Activated naive CD8-positive, alpha-beta T cell treated with anti-CD3 and anti-CD28 coated beads, Interleukin-2, amount 50 U/mL, for 24 hours (primary cell): ENCODE measurements around the gene HIVEP2.

Source experiments
- ATAC-seq: fragments of 150-1000 bp; cut with Tn5 transposase; one replicate; pipeline ENCODE4 v1.10.0; 2021
- DNase-seq: peaks from one replicate; pipeline ENCODE4 v3.0.0; 2021
- H3K27ac Mint-ChIP-seq: one replicate; pipeline ENCODE4 v1.8.0; 2021; ENCODE audit warnings: mild to moderate bottlenecking, mixed read lengths
- H3K27me3 Mint-ChIP-seq: one replicate; pipeline ENCODE4 v1.8.0; 2021; ENCODE audit warnings: mixed read lengths
- H3K36me3 Mint-ChIP-seq: one replicate; pipeline ENCODE4 v1.8.0; 2021; ENCODE audit warnings: low read depth, mixed read lengths
- H3K4me1 Mint-ChIP-seq: one replicate; pipeline ENCODE4 v1.8.0; 2021; ENCODE audit warnings: mixed read lengths
- H3K4me3 Mint-ChIP-seq: one replicate; pipeline ENCODE4 v1.8.0; 2021; ENCODE audit warnings: mild to moderate bottlenecking, moderate library complexity, mixed read lengths
- H3K9me3 Mint-ChIP-seq: one replicate; pipeline ENCODE4 v1.8.0; 2021; ENCODE audit warnings: mixed read lengths

HIVEP2 gene

GRCh38 chr6:142764311-142764710 is 180.7 kb downstream of the HIVEP2 start:
- peaks cover 71% of the 10 kb centered on the region for H3K36me3 Mint-ChIP-seq
- peaks cover 46% of the 10 kb centered on the region for H3K4me1 Mint-ChIP-seq
- no peak overlapping the region for H3K4me3 Mint-ChIP-seq
- peak overlapping the region; percentile 13 for H3K27ac Mint-ChIP-seq
- ATAC-seq (no peak), DNase-seq (no peak)
- no peaks in the 10 kb centered on the region for H3K9me3 Mint-ChIP-seq
- H3K27me3 Mint-ChIP-seq: no peaks in the 10 kb centered on the region

DNA sequence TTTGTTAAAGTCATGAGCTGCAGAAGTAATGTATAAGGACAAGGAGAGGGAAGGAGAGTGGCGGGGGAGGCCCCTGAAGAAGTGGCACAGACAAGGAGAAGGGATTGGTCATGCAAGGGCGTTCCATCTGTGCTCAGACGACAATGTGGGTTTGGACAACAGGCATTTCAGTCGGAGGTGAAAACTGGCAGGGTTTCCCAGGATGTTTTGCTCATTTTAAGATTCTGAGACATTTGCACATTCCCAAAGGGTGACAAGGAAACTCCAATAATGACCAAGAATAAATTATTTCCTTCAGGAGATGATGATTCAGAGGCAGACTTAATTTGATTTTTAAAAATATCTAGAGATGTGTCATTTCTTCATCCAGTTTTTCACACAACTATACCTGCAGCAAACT is 181.8 kb downstream of the HIVEP2 start:
- no peaks in the 10 kb centered on the region for H3K9me3 Mint-ChIP-seq
- H3K4me3 Mint-ChIP-seq: no peak overlapping the region
- DNase-seq (no peak), ATAC-seq (no peak)
- peaks cover 70% of the 10 kb centered on the region for H3K36me3 Mint-ChIP-seq
- no peaks in the 10 kb centered on the region for H3K27me3 Mint-ChIP-seq
- peak overlapping the region; percentile 36 for H3K27ac Mint-ChIP-seq
- H3K4me1 Mint-ChIP-seq: peaks cover 39% of the 10 kb centered on the region

GRCh38 chr6:142761756-142762155 is 183.2 kb downstream of the HIVEP2 start:
- ATAC-seq: no peak
- H3K27me3 Mint-ChIP-seq: no peaks in the 10 kb centered on the region
- peaks cover 68% of the 10 kb centered on the region for H3K36me3 Mint-ChIP-seq
- no peak for DNase-seq
- H3K4me3 Mint-ChIP-seq: no peak overlapping the region
- no peaks in the 10 kb centered on the region for H3K9me3 Mint-ChIP-seq
- peaks cover 34% of the 10 kb centered on the region for H3K4me1 Mint-ChIP-seq
- peak overlapping the region; percentile 55 for H3K27ac Mint-ChIP-seq

DNA sequence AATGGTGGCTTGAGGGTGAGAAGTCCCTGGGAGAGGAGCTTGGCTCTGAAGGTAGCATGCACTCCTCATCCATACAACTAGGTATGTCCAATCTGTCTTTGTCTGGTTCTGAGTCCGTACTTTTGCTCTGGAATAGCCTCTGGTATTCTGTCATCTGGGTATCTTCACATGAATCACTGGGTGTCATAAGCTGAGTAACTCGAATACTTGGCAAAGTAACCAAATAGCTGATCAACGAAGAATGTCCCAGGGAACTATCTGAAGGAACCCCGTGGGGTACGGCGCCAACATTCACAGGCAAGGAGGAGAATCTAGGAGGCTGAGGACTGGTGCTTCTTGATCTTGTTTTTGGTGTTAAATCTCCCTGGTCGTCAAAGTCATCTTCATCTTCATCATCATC is 184.8 kb downstream of the HIVEP2 start:
- ATAC-seq: no peak
- peaks cover 77% of the 10 kb centered on the region for H3K36me3 Mint-ChIP-seq
- no peak overlapping the region for H3K4me3 Mint-ChIP-seq
- H3K27me3 Mint-ChIP-seq: no peaks in the 10 kb centered on the region
- peaks cover 45% of the 10 kb centered on the region for H3K4me1 Mint-ChIP-seq
- no peak overlapping the region for H3K27ac Mint-ChIP-seq
- H3K9me3 Mint-ChIP-seq: no peaks in the 10 kb centered on the region
- no peak for DNase-seq

DNA sequence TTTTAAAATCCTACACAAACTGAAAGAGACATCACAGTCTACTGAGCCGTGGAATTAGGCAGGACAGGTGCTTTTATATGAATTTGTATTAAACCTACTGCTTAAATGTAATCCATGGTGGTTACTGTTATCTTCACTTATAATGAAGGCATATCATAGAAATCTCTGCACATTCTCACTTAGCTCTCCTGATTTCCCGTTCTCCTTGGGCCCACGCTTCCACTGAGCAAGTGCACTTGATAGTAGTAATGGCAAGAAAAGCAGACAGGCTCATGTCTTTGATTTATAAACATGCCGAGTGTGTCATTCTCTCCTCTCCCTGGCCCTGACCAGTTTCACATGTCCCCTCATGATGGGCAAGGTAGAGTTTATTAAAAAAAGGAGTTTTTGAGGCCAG is 186.3 kb downstream of the HIVEP2 start:
- H3K36me3 Mint-ChIP-seq: peaks cover 72% of the 10 kb centered on the region
- ATAC-seq (no peak), DNase-seq (no peak)
- H3K27me3 Mint-ChIP-seq: no peaks in the 10 kb centered on the region
- no peaks in the 10 kb centered on the region for H3K9me3 Mint-ChIP-seq
- no peak overlapping the region for H3K4me3 Mint-ChIP-seq
- H3K27ac Mint-ChIP-seq: no peak overlapping the region
- peaks cover 36% of the 10 kb centered on the region for H3K4me1 Mint-ChIP-seq

DNA sequence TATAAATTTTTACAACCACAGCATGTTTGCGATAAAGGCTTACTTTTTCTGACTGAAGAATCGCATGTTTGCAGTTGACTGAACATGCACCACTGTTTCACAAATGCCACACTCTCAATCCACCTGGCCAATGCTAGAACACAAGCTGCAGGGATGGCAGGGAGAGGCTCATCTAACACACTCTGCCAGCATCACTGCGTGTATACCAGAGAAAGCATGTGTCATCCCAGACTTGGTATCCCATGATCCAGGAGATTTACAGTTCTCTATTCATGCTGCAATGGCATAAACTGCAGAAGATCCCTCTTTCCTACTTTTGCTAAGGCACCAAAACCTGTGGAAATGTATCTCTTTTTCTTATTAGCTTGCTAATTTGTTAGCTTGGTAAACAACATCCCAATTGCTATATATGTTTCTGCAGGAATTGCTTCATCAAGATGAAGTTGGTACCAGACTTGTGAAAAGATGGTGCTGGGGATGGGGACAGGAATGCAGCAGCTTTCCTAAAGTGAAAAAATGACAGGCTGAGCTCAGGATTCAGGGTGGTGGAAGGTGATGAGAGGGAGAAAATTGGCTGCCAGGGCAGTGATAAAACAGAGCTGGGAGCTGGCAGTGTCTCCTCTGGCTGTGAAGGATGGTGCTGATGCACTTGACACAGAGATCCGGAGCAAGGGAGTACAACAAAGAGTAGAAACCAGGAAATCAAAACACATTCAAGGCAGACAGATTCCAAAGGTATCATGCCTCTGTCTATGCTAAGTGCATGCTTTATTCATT is 186.9 kb downstream of the HIVEP2 start:
- Mint-ChIP-seq H3K4me3 (no peak overlapping the region), H3K9me3 (no peaks in the 10 kb centered on the region), H3K4me1 (peaks cover 31% of the 10 kb centered on the region), H3K27ac (peak overlapping the region; percentile 74), H3K36me3 (peaks cover 72% of the 10 kb centered on the region), H3K27me3 (no peaks in the 10 kb centered on the region)
- ATAC-seq: no peak
- no peak for DNase-seq

- ATAC-seq (peak; percentile 72), DNase-seq (no peak)
- no peaks in the 10 kb centered on the region for H3K27me3 Mint-ChIP-seq
- peaks cover 64% of the 10 kb centered on the region for H3K36me3 Mint-ChIP-seq
- H3K4me3 Mint-ChIP-seq: no peak overlapping the region
- no peaks in the 10 kb centered on the region for H3K9me3 Mint-ChIP-seq
- H3K27ac Mint-ChIP-seq: peak overlapping the region; percentile 70
- peaks cover 21% of the 10 kb centered on the region for H3K4me1 Mint-ChIP-seq
Measured at GRCh38 chr6:142756215-142756630, 188.8 kb downstream of the HIVEP2 start.

DNA sequence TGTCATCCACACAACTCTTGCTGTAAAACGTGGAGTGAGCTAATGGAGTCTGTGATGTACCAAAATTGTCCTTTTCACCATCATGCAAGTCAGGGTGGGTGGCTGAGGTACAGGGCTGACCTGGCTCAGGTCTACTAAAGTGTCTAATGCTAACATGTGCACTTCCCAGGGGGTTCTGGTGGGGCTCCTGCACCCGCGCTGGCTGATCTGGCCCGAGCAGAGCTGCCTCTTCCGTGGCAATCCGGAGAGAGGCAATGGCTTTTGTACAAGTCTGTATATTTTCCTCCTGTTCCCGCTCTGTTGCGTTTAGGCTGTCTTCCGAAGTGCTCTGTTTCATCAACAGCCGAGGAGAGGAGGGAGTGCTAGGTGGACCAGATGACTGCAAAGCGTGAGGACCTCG is 191.8 kb downstream of the HIVEP2 start:
- Mint-ChIP-seq H3K4me3 (no peak overlapping the region), H3K4me1 (peaks cover 25% of the 10 kb centered on the region), H3K27ac (no peak overlapping the region), H3K36me3 (peaks cover 42% of the 10 kb centered on the region), H3K27me3 (no peaks in the 10 kb centered on the region), H3K9me3 (no peaks in the 10 kb centered on the region)
- DNase-seq: no peak
- no peak for ATAC-seq

DNA sequence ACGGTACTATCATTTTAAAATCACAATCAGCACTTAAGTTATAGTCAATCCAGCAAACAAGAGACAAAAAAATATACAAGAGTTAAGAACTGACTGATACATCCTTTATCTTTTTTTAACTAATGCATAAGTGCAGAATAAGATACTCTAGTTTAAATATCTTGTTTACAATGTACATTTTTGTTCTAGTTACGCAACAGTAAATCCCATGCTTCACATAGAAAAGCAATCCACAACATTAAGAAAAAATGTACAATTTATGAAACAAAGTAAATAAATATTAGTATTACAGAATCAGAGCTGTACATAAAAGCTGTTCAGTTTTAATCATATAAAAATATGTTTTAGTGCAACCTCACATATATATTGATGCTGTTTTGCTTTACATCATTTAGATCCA is 192.6 kb downstream of the HIVEP2 start:
- ATAC-seq: no peak

GRCh38 chr6:142751452-142751851 is 193.5 kb downstream of the HIVEP2 start:
- Mint-ChIP-seq H3K27me3 (no peaks in the 10 kb centered on the region), H3K4me1 (peaks cover 14% of the 10 kb centered on the region), H3K36me3 (peaks cover 26% of the 10 kb centered on the region), H3K9me3 (no peaks in the 10 kb centered on the region), H3K27ac (no peak overlapping the region), H3K4me3 (no peak overlapping the region)
- DNase-seq: no peak
- no peak for ATAC-seq

More for the DNA sequence above, 192.6 kb downstream of the HIVEP2 start:
- no peak for DNase-seq
- Mint-ChIP-seq H3K9me3 (no peaks in the 10 kb centered on the region), H3K27ac (no peak overlapping the region), H3K36me3 (peaks cover 34% of the 10 kb centered on the region), H3K4me3 (no peak overlapping the region), H3K4me1 (peaks cover 22% of the 10 kb centered on the region), H3K27me3 (no peaks in the 10 kb centered on the region)

DNA sequence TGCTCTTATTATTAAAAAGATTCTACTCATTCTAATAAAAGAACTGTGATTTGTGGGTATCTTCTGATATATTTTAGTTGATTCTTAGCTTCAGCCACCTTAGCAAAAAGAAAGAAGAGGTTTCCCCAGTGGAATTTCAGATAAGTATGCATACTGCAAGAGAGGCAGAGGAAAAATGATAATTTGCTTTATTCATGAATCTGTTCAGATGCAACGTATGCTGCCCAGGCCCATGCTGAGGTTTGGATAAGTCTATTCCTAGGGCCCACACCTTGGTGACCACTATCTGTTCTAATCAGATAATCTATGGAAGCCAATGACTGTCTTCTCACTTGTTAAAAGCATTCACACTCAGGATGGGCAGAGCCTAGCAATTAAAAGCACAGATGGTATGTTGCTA is 194.0 kb downstream of the HIVEP2 start:
- Mint-ChIP-seq H3K36me3 (peaks cover 23% of the 10 kb centered on the region), H3K9me3 (no peaks in the 10 kb centered on the region), H3K4me3 (no peak overlapping the region), H3K27ac (no peak overlapping the region), H3K27me3 (no peaks in the 10 kb centered on the region), H3K4me1 (peaks cover 9% of the 10 kb centered on the region)
- DNase-seq (no peak), ATAC-seq (no peak)

GRCh38 chr6:142749556-142749955 is 195.4 kb downstream of the HIVEP2 start:
- DNase-seq: no peak
- H3K4me1 Mint-ChIP-seq: peaks cover 4% of the 10 kb centered on the region
- H3K27me3 Mint-ChIP-seq: no peaks in the 10 kb centered on the region
- H3K4me3 Mint-ChIP-seq: no peak overlapping the region
- peaks cover 12% of the 10 kb centered on the region for H3K36me3 Mint-ChIP-seq
- no peak for ATAC-seq
- H3K9me3 Mint-ChIP-seq: no peaks in the 10 kb centered on the region
- H3K27ac Mint-ChIP-seq: no peak overlapping the region

GRCh38 chr6:142746524-142746923 is 198.5 kb downstream of the HIVEP2 start:
- H3K4me3 Mint-ChIP-seq: no peak overlapping the region
- no peak overlapping the region for H3K27ac Mint-ChIP-seq
- ATAC-seq: no peak
- H3K36me3 Mint-ChIP-seq: no peaks in the 10 kb centered on the region
- DNase-seq: peak; percentile 29
- peaks cover 4% of the 10 kb centered on the region for H3K4me1 Mint-ChIP-seq
- H3K9me3 Mint-ChIP-seq: no peaks in the 10 kb centered on the region
- no peaks in the 10 kb centered on the region for H3K27me3 Mint-ChIP-seq

DNA sequence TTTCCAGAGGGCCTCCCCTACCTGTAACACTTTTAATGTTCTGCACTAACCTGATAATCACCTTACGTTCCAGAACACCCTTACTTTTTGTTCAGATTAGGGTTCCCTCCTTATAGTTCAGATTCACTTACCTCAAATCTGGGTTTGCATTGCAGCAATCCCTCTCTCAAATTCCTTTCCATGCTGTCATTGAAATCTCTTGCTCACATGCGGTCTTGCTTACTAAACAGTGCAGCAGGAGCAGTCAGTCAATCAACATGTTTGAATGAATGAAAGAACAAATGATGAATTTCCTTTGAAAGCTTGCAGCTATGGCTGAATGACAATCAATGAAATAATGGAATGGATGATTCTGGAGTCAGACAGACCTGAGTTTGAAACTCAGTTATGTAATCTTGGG is 200.1 kb downstream of the HIVEP2 start:
- DNase-seq: no peak
- no peaks in the 10 kb centered on the region for H3K9me3 Mint-ChIP-seq
- H3K4me3 Mint-ChIP-seq: no peak overlapping the region

DNA sequence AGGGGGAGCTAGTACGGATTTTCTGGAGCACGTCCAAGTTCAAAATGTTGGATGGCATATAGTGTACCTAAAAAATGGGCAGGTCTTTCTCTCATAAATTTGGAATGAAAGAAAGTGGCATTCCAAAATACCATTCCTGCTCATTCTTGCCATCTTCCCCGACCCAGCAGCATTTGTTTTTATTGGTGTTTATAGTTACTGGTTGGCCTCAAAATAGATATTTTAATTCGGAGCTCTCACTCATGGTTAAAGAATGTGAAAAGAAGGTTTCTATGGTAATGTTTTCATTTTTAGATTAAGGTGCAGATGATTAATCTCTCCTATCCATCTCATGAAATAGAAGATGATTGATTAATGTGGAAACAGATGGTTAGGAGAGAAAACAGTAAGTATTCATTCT is 204.5 kb downstream of the HIVEP2 start:
- ATAC-seq: no peak
- H3K27ac Mint-ChIP-seq: no peak overlapping the region
- no peak for DNase-seq
- no peaks in the 10 kb centered on the region for H3K4me1 Mint-ChIP-seq
- H3K4me3 Mint-ChIP-seq: no peak overlapping the region
- no peaks in the 10 kb centered on the region for H3K9me3 Mint-ChIP-seq
- H3K27me3 Mint-ChIP-seq: no peaks in the 10 kb centered on the region
- no peaks in the 10 kb centered on the region for H3K36me3 Mint-ChIP-seq

More for the DNA sequence above, 200.1 kb downstream of the HIVEP2 start:
- no peaks in the 10 kb centered on the region for H3K27me3 Mint-ChIP-seq
- peaks cover 4% of the 10 kb centered on the region for H3K4me1 Mint-ChIP-seq
- H3K27ac Mint-ChIP-seq: no peak overlapping the region
- H3K36me3 Mint-ChIP-seq: no peaks in the 10 kb centered on the region
- no peak for ATAC-seq

- H3K4me3 Mint-ChIP-seq: no peak overlapping the region
- DNase-seq: no peak
- no peaks in the 10 kb centered on the region for H3K4me1 Mint-ChIP-seq
- H3K27me3 Mint-ChIP-seq: no peaks in the 10 kb centered on the region
- no peaks in the 10 kb centered on the region for H3K36me3 Mint-ChIP-seq
- H3K27ac Mint-ChIP-seq: no peak overlapping the region
- H3K9me3 Mint-ChIP-seq: no peaks in the 10 kb centered on the region
- no peak for ATAC-seq
Measured at GRCh38 chr6:142738731-142739130, 206.2 kb downstream of the HIVEP2 start.
